Tibial artery (tissue), 4 donors: ENCODE measurements around the gene KLK8.

Source experiments
- DNase-seq, 2 donors: peaks; one replicate each; pipeline ENCODE4 v3.0.0-alpha.2; 2019
- H3K27ac ChIP-seq, 2 donors: fragments of 200-600 bp; sonication (generic) in 1 of 2; 1 replicate in 1 of 2; 2 replicates in 1 of 2; pipeline ENCODE4 v1.5.1; 2018 to 2019; ENCODE audit warnings: mild to moderate bottlenecking in 1 of 2
- H3K27me3 ChIP-seq, 2 donors: fragments of 200-600 bp; sonication (generic) in 1 of 2; one replicate each; pipeline versions ENCODE4 v1.5.1 to v1.6.0; 2016 to 2019
- H3K36me3 ChIP-seq, 3 donors: fragments of 200-600 bp; sonication (generic) in 2 of 3; one replicate each; pipeline ENCODE4 v1.5.1; 2016 to 2019; ENCODE audit warnings: mild to moderate bottlenecking in 2 of 3
- H3K4me1 ChIP-seq, 4 donors: fragments of 200-600 bp; sonication (generic) in 2 of 4; 1 replicate in 3 of 4; 2 replicates in 1 of 4; pipeline ENCODE4 v1.5.1; 2016 to 2019
- H3K4me3 ChIP-seq, 2 donors: fragments of 200-600 bp; sonication (generic) in 1 of 2; 1 replicate in 1 of 2; 2 replicates in 1 of 2; pipeline ENCODE4 v1.5.1; 2018 to 2019; ENCODE audit warnings: mild to moderate bottlenecking in 2 of 2
- H3K9me3 ChIP-seq, 3 donors: fragments of 200-600 bp; sonication (generic) in 1 of 3; one replicate each; pipeline ENCODE4 v1.5.1; 2016 to 2019
- intact Hi-C: fragments of 100-400 bp; cut with DNase I; formaldehyde crosslinking; loops from one replicate; pipeline ENCODE4 v1.15.0; 2023; ENCODE audit warnings: low total_unique reads
- TF ChIP-seq, protein P1 (sequence below), 2 experiments: fragments of 200-600 bp in 1 of 2; fragments of 450-650 bp in 1 of 2; IDR thresholded peaks; one replicate each; pipeline ENCODE4 v1.5.1; 2017 to 2019; ENCODE audit warnings: antibody characterized with exemption in 2 of 2, mild to moderate bottlenecking in 1 of 2, moderate library complexity in 1 of 2

Gene KLK8

DNA sequence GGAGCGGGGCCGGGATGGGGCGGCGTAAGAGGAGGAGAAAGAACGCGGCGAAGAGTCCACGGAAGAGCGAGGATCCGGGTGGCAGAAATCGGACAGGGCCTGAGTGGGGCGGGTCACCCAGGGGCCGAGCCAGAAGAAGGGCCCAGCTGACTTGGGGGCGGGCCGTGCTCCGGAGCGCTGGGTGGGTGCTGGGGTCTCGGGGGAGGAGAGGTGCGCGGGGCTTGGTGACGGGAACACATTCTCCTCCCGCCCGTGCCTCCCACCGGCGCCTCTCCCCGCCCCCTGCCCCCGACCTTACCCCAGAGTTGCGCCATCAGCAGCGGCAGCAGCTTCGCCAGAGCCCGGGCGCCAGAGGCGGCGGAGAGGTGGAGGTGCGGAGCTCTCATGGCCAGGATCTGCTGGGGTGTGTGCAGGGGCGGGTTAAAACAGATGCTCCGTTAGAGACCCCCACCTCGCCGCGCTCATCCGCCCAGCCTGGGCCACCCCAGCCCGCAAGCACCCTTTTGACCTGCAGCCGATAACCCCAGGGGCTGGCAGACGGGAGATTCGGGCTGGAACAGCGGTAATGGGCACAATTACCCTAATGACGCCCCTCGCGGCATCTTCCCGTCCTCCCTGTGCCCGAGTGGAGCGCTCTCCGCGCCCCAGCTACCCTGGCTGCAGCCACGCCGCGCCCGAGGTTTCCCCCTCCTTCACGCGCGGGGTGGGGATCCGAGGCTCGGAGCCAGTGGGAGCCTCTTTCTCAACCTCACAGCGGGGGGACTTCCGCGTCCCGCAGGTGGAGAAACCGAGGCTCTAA is 17.5 kb upstream of the KLK8 start:
- intact Hi-C loops, result no loop called here
- Histone ChIP-seq H3K36me3 (no peaks in the 10 kb centered on the region), H3K4me1 (peaks cover 0 to 20% (median 9%) of the 10 kb centered on the region in 4 donors), H3K27ac (no peak overlapping the region), H3K9me3 (no peaks in the 10 kb centered on the region), H3K27me3 (peaks cover 0 to 73% of the 10 kb centered on the region in 2 donors), H3K4me3 (peak overlapping the region in 1 of 2 donors; percentile 6)
- DNase-seq, result no peak
- TF ChIP-seq, protein P1, sequence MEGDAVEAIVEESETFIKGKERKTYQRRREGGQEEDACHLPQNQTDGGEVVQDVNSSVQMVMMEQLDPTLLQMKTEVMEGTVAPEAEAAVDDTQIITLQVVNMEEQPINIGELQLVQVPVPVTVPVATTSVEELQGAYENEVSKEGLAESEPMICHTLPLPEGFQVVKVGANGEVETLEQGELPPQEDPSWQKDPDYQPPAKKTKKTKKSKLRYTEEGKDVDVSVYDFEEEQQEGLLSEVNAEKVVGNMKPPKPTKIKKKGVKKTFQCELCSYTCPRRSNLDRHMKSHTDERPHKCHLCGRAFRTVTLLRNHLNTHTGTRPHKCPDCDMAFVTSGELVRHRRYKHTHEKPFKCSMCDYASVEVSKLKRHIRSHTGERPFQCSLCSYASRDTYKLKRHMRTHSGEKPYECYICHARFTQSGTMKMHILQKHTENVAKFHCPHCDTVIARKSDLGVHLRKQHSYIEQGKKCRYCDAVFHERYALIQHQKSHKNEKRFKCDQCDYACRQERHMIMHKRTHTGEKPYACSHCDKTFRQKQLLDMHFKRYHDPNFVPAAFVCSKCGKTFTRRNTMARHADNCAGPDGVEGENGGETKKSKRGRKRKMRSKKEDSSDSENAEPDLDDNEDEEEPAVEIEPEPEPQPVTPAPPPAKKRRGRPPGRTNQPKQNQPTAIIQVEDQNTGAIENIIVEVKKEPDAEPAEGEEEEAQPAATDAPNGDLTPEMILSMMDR (IDR thresholded peaks at IDR 0.05), result no peak

DNA sequence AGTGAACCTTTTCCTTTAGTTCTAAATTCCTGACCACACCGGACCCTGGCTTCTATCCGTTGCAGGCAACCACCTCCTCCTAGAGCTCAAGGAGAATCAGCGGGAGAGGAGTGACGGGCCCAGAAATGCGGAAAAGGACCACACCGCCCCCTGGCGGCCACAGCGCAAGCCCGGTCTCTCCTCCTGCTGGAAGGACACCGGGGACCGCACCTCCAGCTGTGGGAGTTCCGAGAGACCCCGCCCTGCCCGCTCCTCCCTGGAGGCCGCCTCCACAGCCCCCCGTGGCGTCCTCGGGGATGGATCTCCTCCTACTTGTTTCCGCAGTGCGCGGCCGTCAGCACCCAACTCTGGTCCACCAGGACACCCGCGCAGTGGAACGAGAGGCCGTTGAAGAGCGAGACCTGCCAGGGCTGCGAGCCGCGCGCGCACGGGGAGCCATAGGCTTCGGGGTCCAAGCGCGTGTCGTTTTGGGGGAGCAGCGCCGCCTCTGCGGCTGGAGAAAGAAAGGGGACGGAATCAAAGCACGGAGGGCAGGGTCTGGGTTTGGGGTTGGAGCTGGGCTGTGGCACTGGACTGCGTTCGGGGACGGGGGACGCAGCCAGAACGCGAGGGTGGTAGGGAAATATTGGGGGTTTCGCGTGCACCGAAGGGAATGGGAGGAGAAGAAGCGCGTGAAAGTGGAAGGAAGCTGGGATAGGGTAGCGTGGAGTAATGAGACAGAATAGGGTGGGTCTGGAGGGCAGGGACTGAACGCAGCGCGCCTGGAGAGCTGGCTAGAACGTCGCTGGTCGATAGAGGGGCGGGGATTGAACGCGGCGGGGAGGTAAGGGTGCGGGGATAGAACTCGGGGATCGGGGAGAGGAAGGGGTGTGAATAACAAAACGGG is 15.6 kb upstream of the KLK8 start:
- TF ChIP-seq, protein P1 (IDR thresholded peaks at IDR 0.05), result peak in 1 of 2 experiments; percentile 18
- Histone ChIP-seq H3K4me3 (no peak overlapping the region), H3K9me3 (no peaks in the 10 kb centered on the region), H3K27me3 (peaks cover 0 to 62% of the 10 kb centered on the region in 2 donors), H3K27ac (no peak overlapping the region), H3K4me1 (peaks cover 0 to 20% (median 9%) of the 10 kb centered on the region in 4 donors), H3K36me3 (no peaks in the 10 kb centered on the region)
- DNase-seq, result no peak
- intact Hi-C loops, result no loop called here

DNA sequence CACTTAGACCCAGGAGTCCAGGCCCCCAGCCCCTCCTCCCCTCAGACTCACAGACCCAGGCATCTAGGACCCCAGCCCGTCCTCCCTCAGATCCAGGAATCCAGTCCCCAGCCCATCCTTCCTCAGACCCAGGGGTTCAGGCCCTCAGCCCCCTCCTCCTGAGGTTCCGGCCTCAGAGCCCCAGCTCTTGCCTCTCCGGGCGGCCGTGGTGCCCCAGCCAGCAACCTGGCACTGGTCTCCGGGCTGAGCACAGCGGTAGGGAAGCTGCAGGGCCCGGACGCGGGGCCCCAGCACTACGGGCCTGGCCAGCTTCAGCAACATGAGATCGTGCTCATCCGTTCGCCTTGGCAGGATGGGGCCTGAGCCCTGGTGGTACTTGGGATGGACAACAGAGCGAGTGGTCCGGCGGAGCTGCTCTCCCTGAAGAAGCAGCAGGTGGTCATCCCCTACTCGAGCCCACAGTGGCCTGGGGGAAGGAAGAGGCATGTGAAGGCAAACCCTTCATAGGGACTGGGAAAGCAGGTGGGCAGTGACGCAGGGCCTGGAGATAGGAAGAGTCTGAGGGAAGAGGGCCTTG is 14.4 kb upstream of the KLK8 start:
- Histone ChIP-seq H3K27ac (no peak overlapping the region), H3K4me3 (no peak overlapping the region), H3K9me3 (no peaks in the 10 kb centered on the region), H3K4me1 (peaks cover 0 to 20% (median 9%) of the 10 kb centered on the region in 4 donors), H3K27me3 (peaks cover 0 to 67% of the 10 kb centered on the region in 2 donors), H3K36me3 (no peaks in the 10 kb centered on the region)
- intact Hi-C loops, result no loop called here
- TF ChIP-seq, protein P1 (IDR thresholded peaks at IDR 0.05), result no peak
- no peak for DNase-seq

DNA sequence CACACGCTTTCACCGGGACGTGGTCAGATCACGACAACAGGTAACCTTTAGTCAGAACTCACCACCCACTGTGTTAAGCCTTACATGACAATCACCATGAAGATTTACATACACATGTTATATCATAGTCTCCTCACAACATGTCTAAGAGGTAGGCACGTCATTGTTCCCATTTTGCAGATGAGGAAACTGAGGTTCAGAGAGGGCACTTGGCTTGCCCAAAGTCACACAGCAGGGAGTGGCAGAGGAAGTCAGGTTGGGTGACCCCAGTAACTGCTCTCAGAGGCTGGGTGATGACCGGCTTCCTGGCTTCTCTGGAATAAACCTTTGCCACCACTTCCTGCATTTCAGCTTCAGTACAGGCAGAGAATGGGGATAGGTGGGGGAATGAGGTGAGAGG is 12.8 kb upstream of the KLK8 start:
- no peak overlapping the region for H3K4me3 ChIP-seq
- intact Hi-C loops, result no loop called here
- H3K4me1 ChIP-seq, result peaks cover 0 to 15% (median 7%) of the 10 kb centered on the region in 4 donors
- no peak for DNase-seq
- H3K27ac ChIP-seq, result no peak overlapping the region
- TF ChIP-seq, protein P1 (IDR thresholded peaks at IDR 0.05), result no peak
- peaks cover 0 to 60% of the 10 kb centered on the region in 2 donors for H3K27me3 ChIP-seq
- no peaks in the 10 kb centered on the region for H3K36me3 ChIP-seq
- no peaks in the 10 kb centered on the region for H3K9me3 ChIP-seq

DNA sequence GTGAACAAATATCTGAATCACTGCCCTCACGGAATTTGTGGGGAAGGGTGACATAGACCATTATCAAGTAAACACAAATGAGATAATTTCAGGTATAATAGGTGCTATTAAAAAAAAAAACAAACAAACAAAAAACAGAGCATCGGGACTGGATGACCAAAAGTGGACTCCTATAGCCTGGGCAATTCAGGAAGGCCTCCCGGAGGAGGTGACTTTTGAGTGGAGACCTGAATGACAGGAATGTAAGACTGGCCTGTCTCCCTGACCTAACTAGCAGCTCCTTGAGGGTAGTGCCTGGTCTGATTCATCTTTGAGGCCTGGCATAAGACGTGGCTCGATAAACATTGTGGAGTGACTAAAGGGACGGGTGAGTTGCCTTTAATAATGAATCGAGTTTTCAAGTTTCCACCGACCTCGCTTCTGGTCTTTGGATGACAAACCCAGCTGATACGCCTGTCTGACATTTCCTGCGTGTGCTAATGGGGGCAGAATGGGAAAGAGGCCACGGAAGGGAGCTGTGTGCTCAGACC is 11.3 kb upstream of the KLK8 start:
- Histone ChIP-seq H3K27me3 (peaks cover 0 to 51% of the 10 kb centered on the region in 2 donors), H3K4me1 (peaks cover 0 to 8% (median 4%) of the 10 kb centered on the region in 4 donors), H3K9me3 (no peaks in the 10 kb centered on the region), H3K36me3 (no peaks in the 10 kb centered on the region), H3K27ac (no peak overlapping the region), H3K4me3 (no peak overlapping the region)
- DNase-seq, result no peak
- intact Hi-C loops, result no loop called here
- TF ChIP-seq, protein P1 (IDR thresholded peaks at IDR 0.05), result no peak
